Motor neuron (in vitro differentiated cells): Measurements from ENCODE around the gene NINL. TPM values are rescaled to one million over a fixed set of nuclear protein-coding genes. Genes with fewer than 3 reads are reported as not detected.
"Not testable (repeated sequence)": the region's sequence is repeated elsewhere in the genome, so short reads cannot be mapped to it uniquely, and the experiment has no call there.

ENCODE experiments used
- ATAC-seq, 8 experiments: fragments of 200-7000 bp; cut with Tn5 transposase; replicated peaks in 6 of 8; 2 replicates each; pipeline ENCODE4 v1.8.0; 2021; ENCODE audit warnings: mild to moderate bottlenecking in 8 of 8, moderate library complexity in 8 of 8
- H3K27ac ChIP-seq, 2 donors: fragments of 250-450 bp; sonication (Bioruptor Pico); 2 replicates each; pipeline ENCODE4 v1.9.0; 2021; ENCODE audit warnings: antibody characterized with exemption in 2 of 2, mild to moderate bottlenecking in 2 of 2, moderate library complexity in 1 of 2
- H3K4me1 ChIP-seq, 2 donors: fragments of 250-450 bp; sonication (Bioruptor Pico); replicated peaks in 1 of 2; 2 replicates each; pipeline ENCODE4 v1.6.1; 2021; ENCODE audit warnings: antibody characterized with exemption in 2 of 2, mild to moderate bottlenecking in 2 of 2, moderate library complexity in 1 of 2
- H3K4me3 ChIP-seq, 5 donors: fragments of 250-450 bp; sonication (Bioruptor Pico); 2 replicates each; pipeline ENCODE4 v1.9.0; 2021; ENCODE audit warnings: antibody characterized with exemption in 5 of 5, mild to moderate bottlenecking in 5 of 5, moderate library complexity in 4 of 5
- WGBS, 10 experiments: fragments of 450-650 bp; shearing (Covaris generic); methylation state at CpG; one replicate each; pipeline ENCODE4 v1.0.0; 2022; 5-methylcytosine and 5-hydroxymethylcytosine counted together
- in situ Hi-C, 9 experiments: fragments of 400-800 bp; cut with MboI; loops; one replicate each; pipeline ENCODE4 v1.15.0; 2021; ENCODE audit warnings: low sequenced_read_pairs in 9 of 9, low pct_unique_long_range_greater_than_20kb in 2 of 9; ENCODE audit not compliant: unreplicated experiment in 9 of 9
- total RNA-seq, 8 experiments: library from RNA; unstranded; fragments of 300-600 nt; gene quantifications; 2 replicates each; pipeline versions ENCODE4 v1.2.3 to v1.2.4, GENCODE V29; 2022

The NINL gene
- total RNA-seq, 8 experiments from 2014 or later: 15.0 to 57.5 (median 18.9) TPM

DNA sequence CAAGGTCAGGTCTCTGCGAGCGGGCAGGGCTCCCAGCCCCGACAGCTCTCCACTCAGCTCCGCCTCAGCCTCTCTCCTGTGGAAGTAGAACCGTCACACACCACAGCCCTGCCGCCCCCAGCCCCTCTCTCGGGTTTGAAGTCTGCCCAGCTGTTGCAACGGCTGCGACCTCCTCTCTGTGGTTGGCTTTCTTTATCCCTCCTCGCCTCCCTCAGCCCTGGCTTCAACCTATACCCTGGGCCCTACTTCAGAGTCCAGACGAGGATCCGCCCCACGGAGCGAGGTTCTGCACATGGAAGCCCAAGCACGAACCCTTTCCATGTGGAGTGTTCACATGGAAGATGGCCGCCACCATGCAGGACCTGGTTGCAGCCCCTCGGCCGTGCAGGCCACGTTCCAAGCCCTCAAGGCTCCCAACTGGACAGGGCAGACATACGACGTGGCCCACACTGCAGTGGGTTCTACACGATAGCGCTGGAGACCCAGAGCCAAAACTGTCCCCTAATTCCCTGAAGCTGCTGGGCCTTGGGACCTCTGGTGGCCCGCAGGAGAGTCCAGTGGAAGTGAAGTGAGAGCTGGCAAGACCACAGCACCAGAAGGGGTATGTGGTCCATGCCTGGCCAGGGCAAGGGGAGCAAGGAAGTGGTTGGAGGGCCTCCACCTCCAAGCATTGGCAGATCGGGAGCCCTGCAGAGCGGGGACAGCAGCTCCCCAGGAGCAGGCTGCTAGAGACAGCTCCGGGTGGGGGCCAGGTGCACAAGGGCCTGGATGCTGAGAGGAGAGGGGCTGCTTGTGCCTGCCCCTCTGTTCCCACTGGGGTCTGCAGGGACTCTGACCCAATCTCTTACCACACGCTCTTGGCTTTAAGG, 108.1 kb downstream of the NINL start:
- in situ Hi-C loops: no loop called here
- H3K27ac ChIP-seq: no peak overlapping the region
- no peaks in the 10 kb centered on the region for H3K4me1 ChIP-seq
- peak in 4 of 8 experiments; percentile 9 to 28 (median 17) for ATAC-seq
- H3K4me3 ChIP-seq: no peak overlapping the region
- 67 to 100% (median 93%) methylated on average over 1 to 11 of the region's 28 CpGs; no CpG with 5 or more reads in 2 of the 10 experiments for WGBS, 10 experiments

DNA sequence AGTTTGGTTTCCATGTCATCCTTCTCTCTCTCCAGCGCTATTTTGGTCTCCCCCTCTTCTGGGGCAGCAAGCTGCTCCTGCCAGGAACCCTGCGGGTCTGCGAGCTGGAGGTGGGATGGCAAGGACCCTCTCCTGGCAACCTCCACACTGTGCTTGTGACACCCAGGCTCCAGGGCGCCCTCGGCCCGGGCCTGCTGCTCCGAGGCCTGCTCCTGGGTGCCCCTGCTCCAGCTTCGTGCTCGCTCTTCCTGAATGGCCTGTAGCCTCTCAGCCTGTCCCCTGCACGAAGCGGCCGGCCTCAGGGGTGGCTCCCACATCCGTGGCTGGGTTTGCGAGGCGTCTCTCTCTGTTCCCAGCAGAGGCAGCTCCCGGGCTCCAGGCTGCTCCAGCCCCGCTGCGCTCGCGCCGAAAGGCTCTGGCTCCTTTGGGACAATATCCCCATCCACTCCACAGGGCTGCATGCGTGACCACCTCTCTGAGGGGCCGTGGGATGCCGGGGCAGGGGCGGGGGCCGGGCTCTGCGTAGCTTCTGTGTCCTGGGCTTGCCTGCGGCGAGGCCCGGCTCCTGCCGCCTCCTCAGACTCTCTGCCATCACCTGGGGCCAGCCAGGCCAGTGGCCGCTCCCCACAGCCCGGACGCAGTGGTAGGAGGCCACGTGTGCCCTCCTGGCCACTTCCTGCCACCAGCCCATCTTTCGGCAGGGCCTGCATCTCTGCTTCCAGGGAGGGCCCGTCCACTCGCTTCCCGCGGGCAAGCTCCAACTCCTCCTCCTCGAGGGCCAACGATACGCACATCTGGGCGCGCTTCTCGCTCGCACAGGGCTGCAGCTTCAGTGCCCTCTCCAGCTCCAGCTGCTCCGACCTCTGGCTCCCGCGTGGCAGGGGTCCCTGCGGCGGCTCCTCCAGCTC, 109.0 kb downstream of the NINL start:
- Histone ChIP-seq H3K4me3 (no peak overlapping the region), H3K4me1 (no peaks in the 10 kb centered on the region), H3K27ac (no peak overlapping the region)
- in situ Hi-C loops: no loop called here
- peak in 4 of 8 experiments; percentile 20 to 38 (median 26) for ATAC-seq
- 20 to 100% (median 100%) methylated on average over 1 to 9 of the region's 52 CpGs; no CpG with 5 or more reads in 3 of the 10 experiments for WGBS, 10 experiments

DNA sequence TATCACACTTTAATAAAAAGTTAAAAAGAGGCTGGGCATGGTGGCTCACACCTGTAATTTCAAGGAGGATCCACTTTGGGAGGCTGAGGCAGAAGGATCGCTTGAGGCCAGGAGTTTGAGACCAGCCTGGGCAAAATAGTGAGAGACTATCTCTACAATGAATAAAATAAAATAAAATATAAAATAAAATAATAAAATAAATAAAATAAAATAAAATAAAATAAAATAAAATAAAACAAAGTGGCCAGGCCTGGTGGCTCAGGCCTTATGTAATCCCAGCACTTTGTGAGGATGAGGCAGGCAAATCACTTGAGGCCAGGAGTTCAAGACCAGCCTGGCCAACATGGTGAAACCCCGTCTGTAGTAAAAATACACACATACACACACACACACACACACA, 112.0 kb downstream of the NINL start:
- in situ Hi-C loops, ATAC-seq, H3K4me3 ChIP-seq, H3K4me1 ChIP-seq, H3K27ac ChIP-seq: not testable (repeated sequence)
- 80 to 100% (median 100%) methylated on average over 1 to 2 of the region's 2 CpGs; no CpG with 5 or more reads in 2 of the 10 experiments for WGBS, 10 experiments

DNA sequence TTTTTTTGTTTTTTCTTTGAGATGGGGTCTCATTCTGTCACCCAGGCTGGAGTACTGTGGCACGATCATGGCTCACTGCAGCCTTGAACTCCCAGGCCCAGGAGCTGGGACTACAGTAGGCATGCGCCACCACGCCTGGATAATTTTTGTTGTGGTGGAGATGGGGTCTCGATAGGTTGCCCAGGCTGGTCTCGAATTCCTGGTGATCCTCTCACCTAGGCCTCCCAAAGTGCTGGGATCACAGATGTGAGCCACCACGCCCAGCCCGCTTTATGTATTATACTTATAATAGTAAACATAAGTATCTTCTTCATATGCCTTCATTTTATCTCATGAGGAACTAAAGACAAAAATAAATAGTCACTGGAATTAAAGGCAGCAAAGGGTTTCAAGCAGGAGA, 114.3 kb downstream of the NINL start:
- Histone ChIP-seq H3K4me3 (no peak overlapping the region), H3K27ac (no peak overlapping the region), H3K4me1 (no peaks in the 10 kb centered on the region)
- WGBS, 10 experiments: 71 to 100% (median 92%) methylated on average over 1 to 5 of the region's 7 CpGs; no CpG with 5 or more reads in 2 of the 10 experiments
- in situ Hi-C loops: no loop called here
- no peak for ATAC-seq

DNA sequence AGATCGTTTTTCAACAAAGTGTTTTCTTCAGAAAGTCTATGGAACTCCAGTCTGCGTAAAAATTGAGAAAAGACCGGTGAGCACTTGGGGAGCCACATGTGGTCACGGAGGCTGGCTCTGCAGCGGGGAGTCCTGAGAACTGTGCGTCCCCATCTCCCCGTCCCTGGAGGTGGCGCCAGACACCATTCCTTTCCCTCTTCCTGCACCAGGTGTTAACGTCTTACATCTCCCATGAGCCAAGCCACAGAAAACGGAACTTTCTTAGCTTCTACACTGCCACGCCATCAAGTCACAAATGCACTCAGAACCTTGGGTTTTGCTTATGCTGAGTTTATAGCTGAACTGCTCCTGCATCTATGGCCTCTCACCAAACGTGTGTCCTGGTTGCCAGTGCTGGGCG, 115.3 kb downstream of the NINL start:
- ATAC-seq: peak in 4 of 8 experiments; percentile 42 to 61 (median 52)
- 61 to 90% (median 77%) methylated on average over 2 to 7 of the region's 13 CpGs; no CpG with 5 or more reads in 4 of the 10 experiments for WGBS, 10 experiments
- H3K4me3 ChIP-seq: no peak overlapping the region
- no peak overlapping the region for H3K27ac ChIP-seq
- H3K4me1 ChIP-seq: no peaks in the 10 kb centered on the region
- in situ Hi-C loops: no loop called here

DNA sequence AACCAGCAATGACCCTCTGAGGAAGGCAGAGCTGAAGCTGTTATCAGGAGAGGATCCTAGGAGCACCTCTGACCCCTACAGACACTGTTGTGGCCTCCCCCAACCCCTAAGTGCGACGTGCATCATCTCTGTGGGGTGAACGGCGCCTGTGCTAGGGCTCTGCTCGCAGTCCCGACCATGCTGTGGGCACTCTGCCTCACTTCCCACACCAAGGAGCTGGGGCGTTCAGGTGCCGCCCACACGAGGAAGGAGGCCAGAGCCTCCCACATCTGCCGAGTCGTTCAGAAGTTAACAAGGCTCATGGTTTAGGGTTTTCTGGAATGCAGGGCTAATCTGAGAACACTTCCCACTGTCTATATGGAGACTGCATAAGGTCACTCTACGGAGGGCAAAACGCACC, 115.8 kb downstream of the NINL start:
- WGBS, 10 experiments: 83 to 96% (median 87%) methylated on average over 2 to 10 of the region's 13 CpGs; no CpG with 5 or more reads in 7 of the 10 experiments
- in situ Hi-C loops: no loop called here
- Histone ChIP-seq H3K4me3 (no peak overlapping the region), H3K4me1 (no peaks in the 10 kb centered on the region), H3K27ac (no peak overlapping the region)
- no peak for ATAC-seq

DNA sequence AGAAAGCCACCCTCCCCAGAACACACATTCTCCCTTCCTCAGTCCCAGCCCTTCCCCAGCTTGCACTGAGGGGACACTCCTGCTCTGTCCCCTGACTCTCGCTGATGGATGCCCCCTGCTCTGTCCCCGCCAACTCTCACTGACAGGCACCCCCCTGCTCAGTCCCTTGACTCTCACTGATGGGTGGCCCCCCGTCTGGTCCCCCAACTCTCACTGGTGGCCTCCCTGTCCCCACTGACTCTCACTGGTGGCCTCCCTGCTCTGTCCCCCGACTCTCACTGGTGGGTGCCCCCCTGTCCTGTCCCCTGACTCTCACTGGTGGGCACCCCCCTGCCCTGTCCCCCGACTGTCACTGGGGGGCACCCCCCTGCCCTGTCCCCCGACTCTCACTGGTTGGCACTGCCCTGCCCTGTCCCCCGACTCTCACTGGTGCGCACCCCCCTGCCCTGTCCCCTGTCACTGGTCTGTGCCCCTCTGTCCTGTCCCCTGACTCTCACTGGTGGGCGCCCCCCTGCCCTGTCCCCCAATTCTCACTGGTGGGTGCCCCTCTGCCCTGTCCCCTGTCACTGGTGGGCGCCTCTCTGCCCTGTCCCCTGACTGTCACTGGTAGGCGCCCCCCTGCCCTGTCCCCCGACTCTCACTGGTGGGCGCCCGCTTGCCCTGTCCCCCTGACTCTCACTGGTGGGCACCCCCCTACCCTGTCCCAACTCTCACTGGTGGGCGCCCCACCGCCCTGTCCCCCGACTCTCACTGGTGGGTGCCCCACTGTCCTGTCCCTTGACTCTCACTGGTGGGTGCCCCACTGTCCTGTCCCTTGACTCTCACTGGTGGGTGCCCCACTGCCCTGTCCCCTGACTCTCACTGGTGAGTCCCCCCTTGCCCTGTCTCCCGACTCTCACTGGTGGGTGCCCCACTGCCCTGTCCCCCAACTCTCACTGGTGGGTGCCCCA, 116.9 kb downstream of the NINL start:
- Histone ChIP-seq H3K27ac (no peak overlapping the region), H3K4me1 (no peaks in the 10 kb centered on the region), H3K4me3 (no peak overlapping the region)
- WGBS, 10 experiments: 86% methylated on average over 2 of the region's 18 CpGs; no CpG with 5 or more reads in 9 of the 10 experiments
- in situ Hi-C loops: no loop called here
- no peak for ATAC-seq

DNA sequence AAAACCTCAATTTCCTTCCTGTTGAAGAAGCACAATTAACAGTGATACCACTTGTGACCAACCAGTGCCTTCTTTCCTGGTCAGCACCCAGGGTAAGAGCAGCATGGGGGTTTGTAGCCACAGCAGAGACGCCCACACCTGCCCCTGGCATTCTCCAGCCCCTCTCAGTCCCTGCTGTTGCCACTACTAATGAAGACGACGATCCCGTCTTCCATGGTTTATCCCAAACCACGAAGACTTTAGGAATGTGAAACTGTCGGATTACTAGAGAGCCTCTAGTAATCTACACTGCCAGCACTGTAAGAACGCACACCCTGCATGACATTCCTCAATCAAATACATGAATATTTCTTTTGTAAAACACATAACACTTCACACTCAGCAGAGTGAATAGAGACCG, 117.9 kb downstream of the NINL start:
- H3K27ac ChIP-seq: no peak overlapping the region
- H3K4me3 ChIP-seq: no peak overlapping the region
- H3K4me1 ChIP-seq: no peaks in the 10 kb centered on the region
- WGBS, 10 experiments: 79 to 100% (median 97%) methylated on average over 1 to 7 of the region's 8 CpGs; no CpG with 5 or more reads in 3 of the 10 experiments
- no peak for ATAC-seq
- in situ Hi-C loops: no loop called here

DNA sequence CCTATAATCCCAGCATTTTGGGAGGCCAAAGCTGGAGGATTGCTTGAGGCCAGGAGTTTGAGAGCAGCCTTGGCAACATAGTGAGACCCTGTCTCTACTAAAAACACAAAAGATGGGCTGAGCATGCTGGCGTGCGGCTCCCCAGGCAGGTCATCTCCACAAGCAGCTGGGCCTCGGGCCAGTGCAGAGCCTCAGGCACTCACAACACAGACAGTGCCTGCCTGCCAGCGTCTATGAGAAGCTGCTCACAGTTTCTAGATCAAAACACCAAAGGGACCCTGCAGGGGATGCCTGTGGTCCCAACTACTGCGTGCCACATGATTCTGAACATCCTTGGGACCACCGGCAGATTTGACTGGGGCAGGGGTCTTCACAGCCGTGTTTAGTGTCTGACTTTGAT, 118.5 kb downstream of the NINL start:
- Histone ChIP-seq H3K4me3 (no peak overlapping the region), H3K27ac (no peak overlapping the region), H3K4me1 (no peaks in the 10 kb centered on the region)
- ATAC-seq: no peak
- 70 to 100% (median 94%) methylated on average over 1 to 5 of the region's 7 CpGs; no CpG with 5 or more reads in 5 of the 10 experiments for WGBS, 10 experiments
- in situ Hi-C loops: no loop called here

DNA sequence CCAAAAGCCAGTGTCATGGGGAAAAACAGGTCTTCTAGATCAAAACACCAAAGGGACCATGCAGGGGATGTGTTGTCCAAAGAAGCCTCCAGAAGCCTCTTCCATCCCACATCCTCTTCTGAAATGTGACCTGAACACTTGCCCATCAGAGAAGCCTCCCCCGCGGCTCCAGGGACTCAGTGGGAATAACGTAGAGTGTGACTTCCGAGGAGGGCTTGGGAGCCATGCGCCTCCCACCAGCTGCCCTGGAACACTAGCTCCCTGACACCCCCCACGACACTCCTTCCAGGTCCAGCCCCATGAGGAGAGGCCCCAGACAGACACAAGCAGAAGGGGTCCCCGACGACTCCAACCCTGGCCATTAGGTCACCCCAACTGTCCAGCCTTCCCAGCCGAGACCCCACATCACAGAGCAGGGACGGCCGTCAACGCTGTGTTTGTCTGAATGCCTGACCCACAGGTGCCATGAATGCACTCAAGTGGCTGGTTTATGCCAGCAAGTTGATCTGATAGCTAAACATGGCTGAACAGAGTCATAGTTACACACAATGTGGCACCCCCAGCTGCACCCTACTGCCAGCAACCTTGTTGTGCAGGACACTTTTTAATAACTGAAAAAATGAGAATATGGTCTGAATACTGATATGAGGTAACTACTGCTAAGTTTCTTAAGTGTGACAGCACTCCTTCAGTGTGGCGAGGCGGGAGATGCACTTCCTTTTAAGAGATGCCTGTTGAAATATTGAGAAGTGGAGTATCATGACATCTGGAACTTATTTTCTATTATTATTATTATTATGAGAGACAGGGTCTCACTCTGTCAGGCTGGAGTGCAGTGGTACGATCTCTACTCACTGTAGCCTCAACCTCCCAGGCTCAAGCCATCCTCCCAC, 119.8 kb downstream of the NINL start:
- Histone ChIP-seq H3K4me3 (no peak overlapping the region), H3K27ac (no peak overlapping the region), H3K4me1 (no peaks in the 10 kb centered on the region)
- no peak for ATAC-seq
- in situ Hi-C loops: no loop called here
- WGBS, 10 experiments: 40 to 100% (median 95%) methylated on average over 1 to 7 of the region's 15 CpGs; no CpG with 5 or more reads in 2 of the 10 experiments

DNA sequence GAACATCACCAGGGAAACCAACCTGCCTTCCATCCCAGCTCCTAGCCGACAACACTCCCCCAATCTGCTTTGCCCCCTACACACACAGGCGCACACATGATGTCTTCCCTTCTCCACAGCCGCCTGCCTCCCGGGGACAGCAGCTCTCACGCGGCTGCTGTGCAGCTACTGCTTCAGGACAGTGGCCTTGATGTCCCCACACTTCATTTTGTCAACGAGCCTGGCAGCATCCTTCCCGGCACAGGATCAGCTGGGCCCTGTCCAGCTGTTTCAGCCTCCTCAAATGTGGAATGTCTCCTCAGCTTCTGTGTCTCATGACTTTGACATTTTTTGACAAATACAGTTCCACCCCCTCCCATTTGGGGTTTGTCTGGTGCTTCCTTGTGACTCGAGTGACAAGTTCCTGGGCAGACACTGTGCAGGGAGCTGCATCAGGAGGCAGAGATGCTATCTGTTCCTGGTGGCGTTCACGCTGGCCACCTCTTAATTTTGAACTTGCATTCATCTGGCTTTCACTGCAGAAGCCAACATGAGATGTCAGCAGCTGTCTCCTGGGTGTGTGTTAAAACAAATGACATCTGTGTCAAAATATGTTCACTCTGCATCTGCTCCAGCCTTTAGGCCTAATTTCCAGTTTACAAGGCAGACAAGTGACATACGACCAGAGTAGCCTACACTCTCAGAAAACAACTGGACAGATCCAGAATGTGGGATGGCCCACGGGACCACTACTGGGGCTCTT, 120.7 kb downstream of the NINL start:
- Histone ChIP-seq H3K4me3 (no peak overlapping the region), H3K27ac (no peak overlapping the region), H3K4me1 (no peaks in the 10 kb centered on the region)
- 18 to 100% (median 90%) methylated on average over 2 to 11 of the region's 13 CpGs; no CpG with 5 or more reads in 1 of the 10 experiments for WGBS, 10 experiments
- in situ Hi-C loops: no loop called here
- ATAC-seq: peak in 1 of 8 experiments; percentile 40
